Liver (tissue), 9 donors: ENCODE measurements around the gene ZNF562. TPM values are rescaled to one million over a fixed set of nuclear protein-coding genes. Genes with fewer than 3 reads are reported as not detected.

Experiments used
- DNase-seq: peaks from one replicate; pipeline ENCODE4 v3.0.0-alpha.2; 2017; ENCODE audit warnings: low spot score
- H3K27ac ChIP-seq, 2 donors: one replicate each; pipeline ENCODE4 v1.7.0; 2013; ENCODE audit warnings: inconsistent platforms in 2 of 2, low read length in 2 of 2, control low read depth in 1 of 2, low read depth in 1 of 2, mild to moderate bottlenecking in 1 of 2
- H3K27me3 ChIP-seq, 4 donors: one replicate each; pipeline versions ENCODE4 v1.6.1 to v1.7.0; 2013; ENCODE audit warnings: low read length in 3 of 4, inconsistent platforms in 1 of 4, mild to moderate bottlenecking in 1 of 4, moderate library complexity in 1 of 4; ENCODE audit not compliant: control insufficient read depth in 4 of 4, insufficient read depth in 4 of 4
- H3K36me3 ChIP-seq, 4 donors: one replicate each; pipeline versions ENCODE4 v1.6.1 to v1.7.0; 2013; ENCODE audit warnings: low read length in 3 of 4, mild to moderate bottlenecking in 3 of 4, low read depth in 1 of 4, moderate library complexity in 1 of 4; ENCODE audit not compliant: control insufficient read depth in 4 of 4, insufficient read depth in 3 of 4
- H3K4me1 ChIP-seq, 4 donors: one replicate each; pipeline versions ENCODE4 v1.6.1 to v1.7.0; 2013; ENCODE audit warnings: low read length in 3 of 4, mild to moderate bottlenecking in 3 of 4, moderate library complexity in 1 of 4; ENCODE audit not compliant: control insufficient read depth in 4 of 4, insufficient read depth in 4 of 4
- H3K4me3 ChIP-seq, 3 donors: one replicate each; pipeline versions ENCODE4 v1.6.1 to v1.7.0; 2013; ENCODE audit warnings: low read length in 3 of 3, control low read depth in 1 of 3, low read depth in 1 of 3, mild to moderate bottlenecking in 1 of 3
- H3K9ac ChIP-seq, 2 donors: one replicate each; pipeline ENCODE4 v1.7.0; 2013; ENCODE audit warnings: low read length in 2 of 2, mild to moderate bottlenecking in 2 of 2, moderate library complexity in 2 of 2, control low read depth in 1 of 2, low read depth in 1 of 2
- H3K9me3 ChIP-seq, 4 donors: one replicate each; pipeline versions ENCODE4 v1.6.1 to v1.7.0; 2013; ENCODE audit warnings: low read length in 3 of 4; ENCODE audit not compliant: control insufficient read depth in 4 of 4
- EGR1 ChIP-seq, 2 donors: IDR thresholded peaks; 2 replicates each; pipeline ENCODE4 v1.6.1; 2016 to 2018; ENCODE audit warnings: antibody characterized with exemption in 2 of 2, low read depth in 2 of 2
- FOXA1 ChIP-seq: IDR thresholded peaks from 2 replicates; pipeline ENCODE4 v1.6.1; 2016; ENCODE audit warnings: antibody characterized with exemption
- FOXA2 ChIP-seq: IDR thresholded peaks from 2 replicates; pipeline ENCODE4 v1.6.1; 2016; ENCODE audit warnings: antibody characterized with exemption
- GABPA ChIP-seq, 2 donors: IDR thresholded peaks in 1 of 2; conservative IDR thresholded peaks in 1 of 2; 2 replicates each; pipeline ENCODE4 v1.6.1; 2016; ENCODE audit warnings: antibody characterized with exemption in 2 of 2, mild to moderate bottlenecking in 1 of 2, moderate library complexity in 1 of 2
- HNF4A ChIP-seq, 2 donors: conservative IDR thresholded peaks; 2 replicates each; pipeline ENCODE4 v1.6.1; 2016; ENCODE audit warnings: antibody characterized with exemption in 2 of 2, mild to moderate bottlenecking in 2 of 2
- HNF4G ChIP-seq: IDR thresholded peaks from 2 replicates; pipeline ENCODE4 v1.6.1; 2016; ENCODE audit warnings: antibody characterized with exemption
- JUND ChIP-seq, 2 donors: IDR thresholded peaks; 2 replicates each; pipeline ENCODE4 v1.6.1; 2016; ENCODE audit warnings: antibody characterized with exemption in 2 of 2
- NR2F2 ChIP-seq: IDR thresholded peaks from 2 replicates; pipeline ENCODE4 v1.6.1; 2016; ENCODE audit warnings: antibody characterized with exemption
- RAD21 ChIP-seq, 2 donors: IDR thresholded peaks; 2 replicates each; pipeline ENCODE4 v1.6.1; 2016; ENCODE audit warnings: antibody characterized with exemption in 2 of 2, mild to moderate bottlenecking in 2 of 2
- RXRA ChIP-seq, 2 donors: IDR thresholded peaks; 2 replicates each; pipeline ENCODE4 v1.6.1; 2017 to 2018; ENCODE audit warnings: antibody characterized with exemption in 2 of 2, mild to moderate bottlenecking in 1 of 2
- SP1 ChIP-seq: IDR thresholded peaks from 2 replicates; pipeline ENCODE4 v1.6.1; 2018; ENCODE audit warnings: antibody characterized with exemption, mild to moderate bottlenecking
- TAF1 ChIP-seq: conservative IDR thresholded peaks from 2 replicates; pipeline ENCODE4 v1.6.1; 2016; ENCODE audit warnings: antibody characterized with exemption, mild to moderate bottlenecking
- YY1 ChIP-seq: IDR thresholded peaks from 2 replicates; pipeline ENCODE4 v1.6.1; 2016; ENCODE audit warnings: antibody characterized with exemption, mild to moderate bottlenecking
- WGBS: extraction: QIAGEN DNeasy Blood & Tissue Kit; methylation state at CpG from one replicate; pipeline ENCODE4 v1.1.7; 2013; 5-methylcytosine and 5-hydroxymethylcytosine counted together
- polyA plus RNA-seq, 2 donors: library from polyadenylated mRNA; stranded (reverse) in 1 of 2; unstranded in 1 of 2; fragments of 200-250 nt in 1 of 2; fragments of >200 nt in 1 of 2; fragmentation: Nextera tagmentation in 1 of 2; extraction: Ambion mirVana in 1 of 2; gene quantifications; one replicate each; pipeline versions ENCODE4 v1.2.1 to v1.2.3, GENCODE V29; 2013 to 2015
- total RNA-seq, 2 donors: library from RNA; depleted of rRNA; stranded (reverse); fragments of >200 nt; gene quantifications; one replicate each; pipeline ENCODE4 v1.2.3, GENCODE V29; 2014
- TF ChIP-seq, protein P1 (sequence below): IDR thresholded peaks from 2 replicates; pipeline ENCODE4 v1.6.1; 2016; ENCODE audit warnings: antibody characterized with exemption, mild to moderate bottlenecking
- TF ChIP-seq, protein P2 (sequence below): IDR thresholded peaks from 2 replicates; pipeline ENCODE4 v1.6.1; 2016; ENCODE audit warnings: antibody characterized with exemption
- TF ChIP-seq, protein P3 (sequence below): IDR thresholded peaks from 2 replicates; pipeline ENCODE4 v1.6.1; 2016; ENCODE audit warnings: antibody characterized with exemption
- TF ChIP-seq, protein P4 (sequence below): fragments of 150-350 bp; IDR thresholded peaks from 2 replicates; pipeline ENCODE4 v1.5.1; 2017; ENCODE audit warnings: improper control_type of control experiment, low read depth, low read length; ENCODE audit not compliant: missing input control
- TF ChIP-seq, protein P5 (sequence below): IDR thresholded peaks from 2 replicates; pipeline ENCODE4 v1.6.1; 2016; ENCODE audit warnings: antibody characterized with exemption
- donor health status: healthy.
- donor health status: healthy.
- donor health status: healthy.
- donor health status: healthy.
- donor health status: healthy.

Gene ZNF562
- total and polyA plus RNA-seq, 4 donors = 4.1 to 14.9 (median 9.0) TPM

- H3K4me1 ChIP-seq = no peaks in the 10 kb centered on the region
- H3K9me3 ChIP-seq = peaks cover 2 to 13% (median 10%) of the 10 kb centered on the region in 4 donors
- no peak overlapping the region for H3K4me3 ChIP-seq
- no peak overlapping the region for H3K27ac ChIP-seq
- no peak overlapping the region for H3K9ac ChIP-seq
- WGBS = 43% methylated on average over 6 of the region's 6 CpGs
- no peak for DNase-seq
- H3K27me3 ChIP-seq = no peaks in the 10 kb centered on the region
- TF ChIP-seq TAF1 (no peak), EGR1 (IDR thresholded peaks at IDR 0.05; ENCODE audit: low read depth in 2 of 2) (no peak), HNF4G (no peak), JUND (IDR thresholded peaks at IDR 0.05) (no peak), RAD21 (IDR thresholded peaks at IDR 0.05) (no peak), HNF4A (conservative IDR thresholded peaks at IDR 0.05) (no peak), FOXA2 (no peak), GABPA (IDR thresholded peaks at IDR 0.05 in 1 of 2, conservative IDR thresholded peaks at IDR 0.05 in 1 of 2) (no peak), SP1 (no peak), RXRA (IDR thresholded peaks at IDR 0.05) (no peak), NR2F2 (no peak), FOXA1 (no peak), YY1 (no peak)
- TF ChIP-seq, protein P1, sequence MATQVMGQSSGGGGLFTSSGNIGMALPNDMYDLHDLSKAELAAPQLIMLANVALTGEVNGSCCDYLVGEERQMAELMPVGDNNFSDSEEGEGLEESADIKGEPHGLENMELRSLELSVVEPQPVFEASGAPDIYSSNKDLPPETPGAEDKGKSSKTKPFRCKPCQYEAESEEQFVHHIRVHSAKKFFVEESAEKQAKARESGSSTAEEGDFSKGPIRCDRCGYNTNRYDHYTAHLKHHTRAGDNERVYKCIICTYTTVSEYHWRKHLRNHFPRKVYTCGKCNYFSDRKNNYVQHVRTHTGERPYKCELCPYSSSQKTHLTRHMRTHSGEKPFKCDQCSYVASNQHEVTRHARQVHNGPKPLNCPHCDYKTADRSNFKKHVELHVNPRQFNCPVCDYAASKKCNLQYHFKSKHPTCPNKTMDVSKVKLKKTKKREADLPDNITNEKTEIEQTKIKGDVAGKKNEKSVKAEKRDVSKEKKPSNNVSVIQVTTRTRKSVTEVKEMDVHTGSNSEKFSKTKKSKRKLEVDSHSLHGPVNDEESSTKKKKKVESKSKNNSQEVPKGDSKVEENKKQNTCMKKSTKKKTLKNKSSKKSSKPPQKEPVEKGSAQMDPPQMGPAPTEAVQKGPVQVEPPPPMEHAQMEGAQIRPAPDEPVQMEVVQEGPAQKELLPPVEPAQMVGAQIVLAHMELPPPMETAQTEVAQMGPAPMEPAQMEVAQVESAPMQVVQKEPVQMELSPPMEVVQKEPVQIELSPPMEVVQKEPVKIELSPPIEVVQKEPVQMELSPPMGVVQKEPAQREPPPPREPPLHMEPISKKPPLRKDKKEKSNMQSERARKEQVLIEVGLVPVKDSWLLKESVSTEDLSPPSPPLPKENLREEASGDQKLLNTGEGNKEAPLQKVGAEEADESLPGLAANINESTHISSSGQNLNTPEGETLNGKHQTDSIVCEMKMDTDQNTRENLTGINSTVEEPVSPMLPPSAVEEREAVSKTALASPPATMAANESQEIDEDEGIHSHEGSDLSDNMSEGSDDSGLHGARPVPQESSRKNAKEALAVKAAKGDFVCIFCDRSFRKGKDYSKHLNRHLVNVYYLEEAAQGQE = no peak
- TF ChIP-seq, protein P2, sequence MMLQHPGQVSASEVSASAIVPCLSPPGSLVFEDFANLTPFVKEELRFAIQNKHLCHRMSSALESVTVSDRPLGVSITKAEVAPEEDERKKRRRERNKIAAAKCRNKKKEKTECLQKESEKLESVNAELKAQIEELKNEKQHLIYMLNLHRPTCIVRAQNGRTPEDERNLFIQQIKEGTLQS = no peak
- TF ChIP-seq, protein P3, sequence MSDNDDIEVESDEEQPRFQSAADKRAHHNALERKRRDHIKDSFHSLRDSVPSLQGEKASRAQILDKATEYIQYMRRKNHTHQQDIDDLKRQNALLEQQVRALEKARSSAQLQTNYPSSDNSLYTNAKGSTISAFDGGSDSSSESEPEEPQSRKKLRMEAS = no peak
- TF ChIP-seq, protein P4, sequence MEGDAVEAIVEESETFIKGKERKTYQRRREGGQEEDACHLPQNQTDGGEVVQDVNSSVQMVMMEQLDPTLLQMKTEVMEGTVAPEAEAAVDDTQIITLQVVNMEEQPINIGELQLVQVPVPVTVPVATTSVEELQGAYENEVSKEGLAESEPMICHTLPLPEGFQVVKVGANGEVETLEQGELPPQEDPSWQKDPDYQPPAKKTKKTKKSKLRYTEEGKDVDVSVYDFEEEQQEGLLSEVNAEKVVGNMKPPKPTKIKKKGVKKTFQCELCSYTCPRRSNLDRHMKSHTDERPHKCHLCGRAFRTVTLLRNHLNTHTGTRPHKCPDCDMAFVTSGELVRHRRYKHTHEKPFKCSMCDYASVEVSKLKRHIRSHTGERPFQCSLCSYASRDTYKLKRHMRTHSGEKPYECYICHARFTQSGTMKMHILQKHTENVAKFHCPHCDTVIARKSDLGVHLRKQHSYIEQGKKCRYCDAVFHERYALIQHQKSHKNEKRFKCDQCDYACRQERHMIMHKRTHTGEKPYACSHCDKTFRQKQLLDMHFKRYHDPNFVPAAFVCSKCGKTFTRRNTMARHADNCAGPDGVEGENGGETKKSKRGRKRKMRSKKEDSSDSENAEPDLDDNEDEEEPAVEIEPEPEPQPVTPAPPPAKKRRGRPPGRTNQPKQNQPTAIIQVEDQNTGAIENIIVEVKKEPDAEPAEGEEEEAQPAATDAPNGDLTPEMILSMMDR = no peak
- TF ChIP-seq, protein P5, sequence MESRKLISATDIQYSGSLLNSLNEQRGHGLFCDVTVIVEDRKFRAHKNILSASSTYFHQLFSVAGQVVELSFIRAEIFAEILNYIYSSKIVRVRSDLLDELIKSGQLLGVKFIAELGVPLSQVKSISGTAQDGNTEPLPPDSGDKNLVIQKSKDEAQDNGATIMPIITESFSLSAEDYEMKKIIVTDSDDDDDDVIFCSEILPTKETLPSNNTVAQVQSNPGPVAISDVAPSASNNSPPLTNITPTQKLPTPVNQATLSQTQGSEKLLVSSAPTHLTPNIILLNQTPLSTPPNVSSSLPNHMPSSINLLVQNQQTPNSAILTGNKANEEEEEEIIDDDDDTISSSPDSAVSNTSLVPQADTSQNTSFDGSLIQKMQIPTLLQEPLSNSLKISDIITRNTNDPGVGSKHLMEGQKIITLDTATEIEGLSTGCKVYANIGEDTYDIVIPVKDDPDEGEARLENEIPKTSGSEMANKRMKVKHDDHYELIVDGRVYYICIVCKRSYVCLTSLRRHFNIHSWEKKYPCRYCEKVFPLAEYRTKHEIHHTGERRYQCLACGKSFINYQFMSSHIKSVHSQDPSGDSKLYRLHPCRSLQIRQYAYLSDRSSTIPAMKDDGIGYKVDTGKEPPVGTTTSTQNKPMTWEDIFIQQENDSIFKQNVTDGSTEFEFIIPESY = no peak
- no peaks in the 10 kb centered on the region for H3K36me3 ChIP-seq
These were observed 47.0 kb upstream of the ZNF562 start for GRCh38 chr19:9721861-9722260.
